ENCODE data around the gene AFAP1L1. TPM values are rescaled to one million over a fixed set of nuclear protein-coding genes. Genes with fewer than 3 reads are reported as not detected.

AFAP1L1 gene
- total and polyA plus RNA-seq, 2 of the 13 experiments (the other 11 are each of a cell fraction or from before 2014, with no cell fraction given), result 0.38 to 1.0 TPM

GRCh38 chr5:149345147-149345891, 73.7 kb downstream of the AFAP1L1 start, which contains the start of gene GRPEL2 (continued):
- no peak for TF ChIP-seq ATRX (CRISPR knock-in tag; IDR thresholded peaks at IDR 0.05; ENCODE audit: borderline replicate concordance)
- TF ChIP-seq EZH2 (conservative IDR thresholded peaks at IDR 0.05; ENCODE audit: low read depth, low read length), result no peak
- TF ChIP-seq PTBP1 (IDR thresholded peaks at IDR 0.05; ENCODE audit: low read depth, low read length, poor library complexity, severe bottlenecking), result no peak
- no peak for TF ChIP-seq ZNF34 (CRISPR knock-in tag; IDR thresholded peaks at IDR 0.05; ENCODE audit: borderline replicate concordance)
- TF ChIP-seq, protein P1, sequence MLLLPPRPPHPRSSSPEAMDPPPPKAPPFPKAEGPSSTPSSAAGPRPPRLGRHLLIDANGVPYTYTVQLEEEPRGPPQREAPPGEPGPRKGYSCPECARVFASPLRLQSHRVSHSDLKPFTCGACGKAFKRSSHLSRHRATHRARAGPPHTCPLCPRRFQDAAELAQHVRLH (CRISPR knock-in tag; IDR thresholded peaks at IDR 0.05; ENCODE audit: borderline replicate concordance, low read depth), result peak; percentile 94; the same call in 1 of the 2 replicates
- no peak for TF ChIP-seq CHD2 (IDR thresholded peaks at IDR 0.05; ENCODE audit: low read depth, low read length)
- no peak for TF ChIP-seq EEA1 (CRISPR knock-in tag; IDR thresholded peaks at IDR 0.05; ENCODE audit: borderline replicate concordance)
- TF ChIP-seq ARNT2 (CRISPR knock-in tag; IDR thresholded peaks at IDR 0.05; ENCODE audit: low read depth), result no peak; the same call in 1 of the 2 replicates
- no peak; the same call in 1 of the 2 replicates for TF ChIP-seq ZNF788 (CRISPR knock-in tag; IDR thresholded peaks at IDR 0.05; ENCODE audit: borderline replicate concordance)
- TF ChIP-seq GPN1 (CRISPR knock-in tag; IDR thresholded peaks at IDR 0.05; ENCODE audit: borderline replicate concordance), result no peak
- TF ChIP-seq ZNF652 (CRISPR knock-in tag; IDR thresholded peaks at IDR 0.05; ENCODE audit: borderline replicate concordance, low read depth), result 0 out of 2 replicates have a peak, but pooled peaks have one; percentile 51
- TF ChIP-seq ZNF317 (CRISPR knock-in tag; IDR thresholded peaks at IDR 0.05), result peak; percentile 98
- no peak; the same call in 1 of the 2 replicates for TF ChIP-seq SIN3B (IDR thresholded peaks at IDR 0.05; ENCODE audit: low read length)
- peak; percentile 59; the same call in 1 of the 2 replicates for TF ChIP-seq ZNF792 (CRISPR knock-in tag; IDR thresholded peaks at IDR 0.05)
- TF ChIP-seq NFYB (CRISPR knock-in tag; IDR thresholded peaks at IDR 0.05), result 0 out of 2 replicates have a peak, but pooled peaks have one; percentile 10
- TF ChIP-seq ZNF879 (CRISPR knock-in tag; IDR thresholded peaks at IDR 0.05), result peak; percentile 44; the same call in 1 of the 2 replicates
- TF ChIP-seq NCOA5 (CRISPR knock-in tag; IDR thresholded peaks at IDR 0.05), result no peak
- TF ChIP-seq ZNF619 (CRISPR knock-in tag; IDR thresholded peaks at IDR 0.05), result peak; percentile 47; the same call in 1 of the 2 replicates
- 0 out of 2 replicates have a peak, but pooled peaks have one; percentile 14 for TF ChIP-seq HIVEP1 (CRISPR knock-in tag; IDR thresholded peaks at IDR 0.05)
- TF ChIP-seq FIP1L1 (IDR thresholded peaks at IDR 0.05; ENCODE audit: borderline replicate concordance, insufficient read depth, low read depth, low read length), result 0 out of 2 replicates have a peak, but pooled peaks have one; percentile 32
- no peak for TF ChIP-seq HOXA9 (CRISPR knock-in tag; IDR thresholded peaks at IDR 0.05; ENCODE audit: borderline replicate concordance)
- peak; percentile 79 for TF ChIP-seq FOXK1 (CRISPR knock-in tag; IDR thresholded peaks at IDR 0.05; ENCODE audit: borderline replicate concordance, low read depth)
- TF ChIP-seq, protein P2, sequence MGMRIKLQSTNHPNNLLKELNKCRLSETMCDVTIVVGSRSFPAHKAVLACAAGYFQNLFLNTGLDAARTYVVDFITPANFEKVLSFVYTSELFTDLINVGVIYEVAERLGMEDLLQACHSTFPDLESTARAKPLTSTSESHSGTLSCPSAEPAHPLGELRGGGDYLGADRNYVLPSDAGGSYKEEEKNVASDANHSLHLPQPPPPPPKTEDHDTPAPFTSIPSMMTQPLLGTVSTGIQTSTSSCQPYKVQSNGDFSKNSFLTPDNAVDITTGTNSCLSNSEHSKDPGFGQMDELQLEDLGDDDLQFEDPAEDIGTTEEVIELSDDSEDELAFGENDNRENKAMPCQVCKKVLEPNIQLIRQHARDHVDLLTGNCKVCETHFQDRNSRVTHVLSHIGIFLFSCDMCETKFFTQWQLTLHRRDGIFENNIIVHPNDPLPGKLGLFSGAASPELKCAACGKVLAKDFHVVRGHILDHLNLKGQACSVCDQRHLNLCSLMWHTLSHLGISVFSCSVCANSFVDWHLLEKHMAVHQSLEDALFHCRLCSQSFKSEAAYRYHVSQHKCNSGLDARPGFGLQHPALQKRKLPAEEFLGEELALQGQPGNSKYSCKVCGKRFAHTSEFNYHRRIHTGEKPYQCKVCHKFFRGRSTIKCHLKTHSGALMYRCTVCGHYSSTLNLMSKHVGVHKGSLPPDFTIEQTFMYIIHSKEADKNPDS (CRISPR knock-in tag; IDR thresholded peaks at IDR 0.05), result no peak
- peak; percentile 58; the same call in 1 of the 2 replicates for TF ChIP-seq HOMEZ (CRISPR knock-in tag; IDR thresholded peaks at IDR 0.05; ENCODE audit: low read depth)
- TF ChIP-seq ELF1 (CRISPR knock-in tag; IDR thresholded peaks at IDR 0.05), result peak; percentile 97
- peak; percentile 49; the same call in 1 of the 2 replicates for TF ChIP-seq RXRB (CRISPR knock-in tag; IDR thresholded peaks at IDR 0.05; ENCODE audit: borderline replicate concordance)
- TF ChIP-seq ARHGAP35 (CRISPR knock-in tag; IDR thresholded peaks at IDR 0.05; ENCODE audit: borderline replicate concordance), result 0 out of 2 replicates have a peak, but pooled peaks have one; percentile 65
- no peak for TF ChIP-seq SMARCC2 (IDR thresholded peaks at IDR 0.05)

All from HepG2 (cell line).